Neural progenitor cell (in vitro differentiated cells): ENCODE data around the gene NEUROD6.

Experiments used
- CTCF ChIP-seq: fragments of 200-600 bp; sonication (generic); IDR thresholded peaks from 2 replicates; pipeline ENCODE4 v1.5.1; 2017; ENCODE audit warnings: antibody characterized with exemption, mild to moderate bottlenecking
- EZH2 ChIP-seq: fragments of 200-600 bp; sonication (generic); IDR thresholded peaks from 2 replicates; pipeline ENCODE4 v1.6.1; 2017; ENCODE audit warnings: antibody characterized with exemption, mild to moderate bottlenecking, moderate library complexity

- TF ChIP-seq CTCF = no peak
- no peak for TF ChIP-seq EZH2
Measured at GRCh38 chr7:31363496-31363895, 23.0 kb upstream of the NEUROD6 start.
